GM12872 (cell line): ENCODE results near the gene PIEZO1.

Source experiments
- CTCF ChIP-seq: IDR thresholded peaks from 3 replicates; pipeline ENCODE4 v1.5.1; 2011; ENCODE audit warnings: low read depth, mild to moderate bottlenecking, low read length, moderate library complexity; ENCODE audit not compliant: insufficient read depth

Gene PIEZO1

GRCh38 chr16:88697831-88698615, 87.0 kb downstream of the PIEZO1 start:
- peak; percentile 39 for TF ChIP-seq CTCF

- no peak for TF ChIP-seq CTCF
These were observed 87.7 kb downstream of the PIEZO1 start for GRCh38 chr16:88697116-88697830.

DNA sequence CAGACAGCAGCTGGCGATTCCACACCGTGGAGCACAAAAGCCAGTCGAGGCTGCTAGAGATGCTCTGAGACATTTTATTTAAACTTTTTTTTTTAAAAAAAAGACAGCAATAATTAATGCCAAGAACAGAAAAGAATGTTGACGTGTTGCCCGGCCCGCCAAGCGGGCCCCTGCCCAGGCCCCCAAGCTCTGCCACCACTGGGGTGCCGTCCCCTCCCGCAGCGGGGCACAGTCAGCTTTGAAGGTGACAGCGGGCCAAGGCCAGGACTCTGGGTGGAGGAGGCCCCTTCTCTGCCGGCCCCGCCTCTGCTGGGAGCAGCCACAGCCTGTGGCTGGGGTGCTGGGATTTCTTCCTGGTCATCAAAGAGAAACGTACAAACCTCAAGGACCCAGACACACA, 88.6 kb downstream of the PIEZO1 start:
- no peak for TF ChIP-seq CTCF

GRCh38 chr16:88695753-88696152, 89.3 kb downstream of the PIEZO1 start:
- TF ChIP-seq CTCF = no peak

DNA sequence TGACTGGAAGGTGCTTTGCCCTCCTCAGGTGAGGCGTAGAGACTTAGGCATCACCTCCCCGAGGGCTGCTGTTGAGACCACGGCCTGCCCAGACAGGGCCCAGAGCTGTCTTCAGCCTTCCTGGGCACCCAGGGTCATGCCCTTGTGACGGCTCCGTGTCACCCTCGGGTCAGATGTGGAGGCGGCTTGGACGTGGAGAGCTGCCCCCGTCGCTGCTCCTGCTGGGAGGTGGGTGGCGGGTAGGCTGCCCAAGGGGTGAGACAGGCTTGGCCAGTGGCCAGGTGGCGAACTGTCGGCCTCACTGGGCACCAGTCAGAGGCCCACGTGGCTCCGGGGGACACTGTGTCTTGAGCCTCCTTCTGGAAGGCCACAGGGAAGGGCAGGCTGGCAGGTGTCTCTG, 89.8 kb downstream of the PIEZO1 start:
- no peak for TF ChIP-seq CTCF

GRCh38 chr16:88694221-88695087, 90.6 kb downstream of the PIEZO1 start:
- no peak for TF ChIP-seq CTCF

- no peak for TF ChIP-seq CTCF
These were observed 91.4 kb downstream of the PIEZO1 start for GRCh38 chr16:88693420-88694177.
